HG02973 (cell line): Measurements from ENCODE around the gene MGST2.

Experiments used
- ATAC-seq: cut with Tn5 transposase; IDR thresholded peaks from one replicate; pipeline ENCODE4 v1.9.1; 2021; ENCODE audit warnings: moderate library complexity; ENCODE audit not compliant: unreplicated experiment

MGST2 gene

DNA sequence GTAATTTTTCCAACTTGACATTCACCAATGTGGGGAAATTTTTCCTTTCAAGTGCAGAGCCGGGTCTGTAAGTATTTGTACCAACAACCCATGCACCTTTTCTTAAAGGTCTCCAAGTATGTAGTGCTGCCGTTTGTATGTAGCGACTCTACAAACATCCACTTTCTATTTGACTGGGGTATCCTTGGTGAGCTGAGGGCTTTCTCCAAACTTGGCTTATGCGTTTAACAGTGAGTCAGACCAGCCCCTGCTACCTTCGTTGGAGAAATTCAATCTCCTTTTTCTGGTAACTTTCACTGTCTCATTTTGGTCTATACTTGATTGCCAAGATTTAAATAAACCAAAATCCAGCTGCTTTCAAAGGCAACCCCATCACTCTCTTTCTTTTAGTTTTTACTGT lies 34.9 kb downstream of the MGST2 start:
- no peak for ATAC-seq

DNA sequence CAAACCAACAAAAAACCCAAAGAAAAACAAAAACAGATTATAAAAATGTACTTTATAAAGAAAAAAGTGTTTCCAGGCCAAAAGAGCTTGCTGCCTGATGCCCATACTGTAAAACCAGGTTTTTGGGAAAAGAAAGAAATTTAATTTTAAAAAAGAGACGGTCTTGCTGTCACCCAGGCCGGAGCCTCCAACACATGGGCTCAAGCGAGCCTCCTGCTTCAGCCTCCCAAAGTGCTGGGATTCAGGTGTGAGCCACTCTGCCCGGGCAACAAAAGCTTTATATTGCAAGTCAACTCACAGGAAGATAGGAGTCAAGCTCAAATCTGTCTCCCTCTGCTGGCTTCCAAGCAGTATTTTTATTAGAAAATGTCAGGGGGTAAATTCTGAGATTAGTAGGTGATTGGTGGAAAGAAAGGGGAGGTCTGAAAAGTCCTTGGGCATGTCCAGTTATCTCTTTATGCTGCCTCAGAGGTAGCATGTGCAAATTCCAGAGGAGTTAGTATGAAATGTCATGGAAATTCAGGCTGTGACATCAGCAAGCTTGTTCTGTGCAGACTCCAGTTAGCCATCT lies 39.4 kb downstream of the MGST2 start:
- ATAC-seq: no peak

DNA sequence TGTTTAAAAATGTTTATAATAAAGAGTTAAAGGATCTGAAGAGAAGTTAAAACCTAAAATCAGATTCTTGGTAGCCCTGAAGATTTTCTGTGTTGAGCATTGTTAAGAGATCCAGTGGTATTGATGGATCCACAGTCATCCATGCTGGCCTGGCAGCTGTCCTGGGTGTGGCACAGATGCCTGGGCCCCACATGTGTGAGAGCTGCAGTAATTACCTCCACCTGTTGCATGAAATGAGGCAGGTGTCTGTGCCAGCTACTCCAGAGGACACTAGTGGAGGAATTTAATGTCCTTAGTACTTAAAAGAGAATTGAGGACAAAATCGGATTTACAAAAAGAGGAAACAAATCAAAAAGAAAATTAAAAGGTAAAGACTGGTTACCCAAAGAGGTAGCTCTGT lies 44.0 kb downstream of the MGST2 start:
- ATAC-seq: no peak

DNA sequence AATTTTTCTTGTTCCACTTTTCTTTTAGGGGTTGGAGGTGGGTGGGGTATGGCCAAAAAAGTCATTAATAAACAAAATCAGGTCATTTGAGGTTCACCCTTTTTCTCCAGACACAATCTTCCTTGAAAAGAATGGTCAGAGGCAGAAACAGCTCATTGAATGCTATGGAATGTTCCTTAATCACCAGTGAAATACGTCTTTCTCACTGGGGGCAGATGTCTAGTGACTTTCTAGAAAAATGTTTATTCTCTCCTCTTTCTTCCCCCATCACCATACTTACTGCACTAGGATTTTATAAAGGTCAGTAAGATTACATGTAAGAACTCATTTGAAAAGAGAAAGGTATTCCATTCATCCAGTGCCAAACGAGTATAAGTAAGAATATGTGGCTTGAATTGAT lies 44.5 kb downstream of the MGST2 start:
- ATAC-seq: no peak

DNA sequence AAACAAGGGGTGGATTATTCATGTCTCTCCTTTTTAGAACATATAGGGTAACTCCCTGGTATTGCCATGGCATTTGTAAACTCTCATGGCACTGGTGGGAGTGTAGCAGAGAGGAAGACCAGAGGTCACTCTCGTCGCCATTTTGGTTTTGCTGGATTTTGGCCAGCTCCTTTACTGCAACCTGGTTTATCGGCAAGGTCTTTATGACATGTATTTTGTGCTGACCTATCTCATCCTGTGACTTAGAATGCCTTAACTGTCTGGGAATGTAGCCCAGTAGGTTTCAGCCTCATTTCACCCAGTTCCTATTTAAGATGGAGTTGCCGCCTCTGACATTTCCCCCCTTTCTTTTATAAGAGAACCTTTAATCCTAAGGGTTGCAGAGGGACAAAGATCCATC lies 45.8 kb downstream of the MGST2 start:
- no peak for ATAC-seq

DNA sequence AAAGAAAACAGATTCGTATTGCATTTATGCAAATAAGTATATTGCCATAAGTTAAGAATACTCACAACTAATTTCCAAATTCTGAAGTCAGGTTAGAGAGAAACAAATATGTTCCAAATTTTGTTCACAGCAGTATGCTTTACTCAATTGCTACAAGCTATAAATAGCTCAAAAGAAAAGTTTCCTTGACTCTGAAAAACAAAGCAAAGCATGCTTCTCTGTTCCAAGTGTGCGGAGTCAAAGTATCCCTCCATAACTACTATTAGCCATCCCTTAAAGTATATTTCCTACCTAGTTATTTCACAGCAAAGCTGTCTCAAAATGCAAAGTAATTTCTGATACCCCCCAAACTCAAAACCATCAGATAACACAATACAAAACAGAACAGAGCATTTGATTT lies 47.3 kb downstream of the MGST2 start:
- ATAC-seq: no peak

DNA sequence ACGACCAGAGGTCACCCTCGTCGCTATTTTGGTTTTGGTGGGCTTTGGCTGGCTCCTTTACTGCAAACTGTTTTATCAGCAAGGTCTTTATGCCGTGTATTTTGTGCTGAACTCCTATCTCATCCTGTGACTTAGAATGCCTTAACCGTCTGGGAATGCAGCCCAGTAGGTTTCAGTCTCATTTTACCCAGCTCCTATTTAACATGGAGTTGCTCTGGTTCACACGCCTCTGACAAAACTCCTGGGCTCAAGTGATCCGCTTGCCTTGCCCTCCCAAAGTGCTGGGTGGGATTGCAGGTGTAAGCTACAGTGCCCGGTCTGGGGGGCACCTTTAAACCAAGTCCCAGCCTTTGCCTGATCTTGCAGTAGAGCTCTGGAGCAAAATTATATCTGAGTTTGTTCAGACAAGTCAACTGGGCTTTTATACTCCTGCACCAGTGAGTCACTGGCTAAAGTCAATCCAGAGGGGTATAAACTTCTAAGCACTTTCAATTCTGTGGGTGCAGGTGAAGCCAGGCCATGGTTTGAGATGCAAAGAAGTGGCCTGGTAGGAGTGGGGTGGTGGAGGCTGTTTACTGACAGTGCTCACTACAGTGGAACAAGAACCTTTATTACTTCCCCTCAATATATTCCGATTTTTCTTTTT lies 50.2 kb downstream of the MGST2 start:
- ATAC-seq: no peak

DNA sequence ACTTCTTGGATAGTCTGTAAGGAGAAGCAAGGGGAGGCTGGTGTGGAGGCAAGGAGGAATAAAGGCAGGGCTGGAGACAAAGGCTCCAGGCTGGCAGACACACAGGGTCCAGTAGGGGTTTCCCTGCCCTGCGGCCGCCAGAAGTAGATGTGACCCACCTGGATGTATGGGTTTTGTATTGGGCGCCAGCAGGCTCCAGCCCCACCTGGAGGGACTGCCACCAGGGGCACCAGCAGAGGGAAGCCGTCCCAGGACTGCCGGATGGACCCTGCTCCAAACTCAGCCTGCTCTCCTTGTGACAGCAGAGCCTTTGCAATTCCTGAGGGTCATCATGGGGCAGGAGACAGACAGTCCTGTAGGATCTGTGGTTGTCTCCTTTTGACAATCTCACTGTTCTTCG lies 52.7 kb downstream of the MGST2 start:
- ATAC-seq: no peak

DNA sequence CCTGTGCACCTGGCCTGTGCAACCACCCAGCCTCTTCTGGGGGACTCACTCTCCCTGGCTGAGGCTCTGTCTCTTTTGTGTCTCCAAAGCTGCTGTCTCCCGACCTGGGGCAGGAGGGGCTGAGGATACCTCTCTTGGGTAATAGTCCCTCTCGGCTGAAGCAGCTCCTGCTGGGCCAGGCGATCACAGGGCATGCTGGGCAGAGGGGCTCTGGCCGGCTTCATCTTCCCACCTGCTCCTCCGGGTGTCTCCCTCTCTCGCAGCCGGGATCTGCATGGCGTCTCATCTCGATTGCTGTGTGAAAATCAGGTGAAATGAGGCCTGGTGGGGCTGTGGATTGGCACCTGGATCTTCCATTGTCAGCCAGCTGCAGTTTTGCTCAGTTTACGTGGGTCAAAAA lies 53.2 kb downstream of the MGST2 start:
- ATAC-seq: no peak

DNA sequence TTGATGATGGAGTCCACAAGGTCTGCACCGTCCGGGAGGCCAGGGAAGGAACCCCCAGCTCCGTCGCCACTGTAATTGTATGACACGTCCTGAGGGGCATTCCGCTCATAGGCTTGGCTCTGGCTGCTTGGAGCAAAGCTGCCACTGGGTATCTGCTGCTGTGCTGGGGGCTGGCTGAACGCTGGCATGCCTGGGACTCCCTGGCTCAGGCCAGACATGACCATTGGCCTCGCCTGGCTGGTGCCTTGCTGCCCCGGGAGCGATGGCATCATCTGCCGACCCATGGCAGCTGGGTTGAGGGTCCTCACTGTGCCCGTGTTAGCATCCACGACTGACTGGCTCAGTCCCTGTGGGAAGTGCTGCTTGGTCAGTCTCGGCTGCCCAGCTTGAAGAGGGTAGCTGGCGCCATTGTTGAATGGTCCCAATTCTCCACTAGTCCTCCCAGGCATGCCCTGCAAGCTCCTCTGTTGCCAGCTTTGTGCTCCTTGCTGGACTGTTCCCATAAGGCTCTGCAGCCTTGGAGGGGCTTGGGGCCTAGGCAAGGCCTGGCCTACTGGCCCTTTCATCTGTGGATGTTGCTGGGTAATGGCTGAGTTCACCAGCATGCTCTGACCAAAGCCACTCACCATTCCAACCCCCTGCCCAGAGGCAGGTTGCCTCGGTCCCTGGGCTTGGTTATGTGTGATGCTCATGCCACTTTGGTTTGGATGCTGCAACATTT lies 53.9 kb downstream of the MGST2 start:
- no peak for ATAC-seq

DNA sequence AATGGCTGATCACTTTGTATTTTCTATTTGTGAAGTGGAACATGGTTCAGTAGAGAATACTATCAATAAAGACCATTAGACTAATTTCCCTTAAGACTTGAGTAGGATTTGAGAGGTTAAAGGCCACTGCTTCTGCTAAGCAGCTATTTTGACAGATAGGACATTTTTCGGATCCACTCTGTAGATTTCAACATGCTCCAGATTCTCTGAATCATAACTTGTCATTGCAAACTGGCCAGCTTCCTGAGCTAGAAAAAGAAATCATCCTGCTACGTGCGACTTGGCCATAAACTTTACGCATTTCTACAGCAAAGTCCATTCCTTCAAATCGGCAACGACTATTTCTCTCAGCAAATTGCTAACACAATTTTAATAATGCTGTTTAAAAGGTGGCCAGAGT lies 55.2 kb downstream of the MGST2 start:
- no peak for ATAC-seq

DNA sequence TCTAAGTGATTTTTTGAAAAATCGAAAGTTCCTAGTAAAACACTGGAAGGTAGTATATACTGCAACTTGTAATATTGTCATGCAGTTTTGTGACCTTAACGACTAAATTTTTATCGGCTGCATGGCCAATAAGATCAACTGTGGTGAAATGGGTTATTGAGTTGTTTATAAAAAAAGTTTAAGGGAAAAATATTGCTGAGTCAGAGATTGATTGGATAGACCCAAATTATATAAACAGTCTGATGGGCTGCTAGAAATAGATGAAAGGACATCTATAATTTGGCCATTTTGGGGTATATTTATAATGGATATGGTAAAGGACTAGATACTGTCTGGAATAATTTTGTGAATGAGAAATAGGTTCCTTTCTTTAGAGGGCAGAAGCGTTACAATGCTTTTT lies 56.2 kb downstream of the MGST2 start:
- no peak for ATAC-seq

DNA sequence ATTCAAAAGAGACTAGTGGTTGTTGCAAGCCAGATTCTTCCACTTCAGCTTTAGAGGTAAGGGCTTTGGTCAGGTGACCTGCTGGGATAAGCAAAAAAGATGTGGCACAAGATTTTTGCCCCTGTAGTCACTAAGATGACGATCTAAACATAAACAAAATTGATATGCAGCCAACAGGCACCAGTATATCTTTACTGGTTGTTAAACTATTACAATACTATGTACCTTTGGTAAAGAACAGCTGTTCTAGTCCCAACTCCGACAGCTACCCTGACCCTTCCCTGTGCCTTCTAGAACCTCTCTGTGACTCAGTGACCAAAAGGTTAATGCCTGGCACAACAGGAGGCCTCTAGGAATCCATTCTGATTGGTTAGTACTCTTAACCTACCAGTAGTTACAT lies 59.6 kb downstream of the MGST2 start:
- no peak for ATAC-seq

DNA sequence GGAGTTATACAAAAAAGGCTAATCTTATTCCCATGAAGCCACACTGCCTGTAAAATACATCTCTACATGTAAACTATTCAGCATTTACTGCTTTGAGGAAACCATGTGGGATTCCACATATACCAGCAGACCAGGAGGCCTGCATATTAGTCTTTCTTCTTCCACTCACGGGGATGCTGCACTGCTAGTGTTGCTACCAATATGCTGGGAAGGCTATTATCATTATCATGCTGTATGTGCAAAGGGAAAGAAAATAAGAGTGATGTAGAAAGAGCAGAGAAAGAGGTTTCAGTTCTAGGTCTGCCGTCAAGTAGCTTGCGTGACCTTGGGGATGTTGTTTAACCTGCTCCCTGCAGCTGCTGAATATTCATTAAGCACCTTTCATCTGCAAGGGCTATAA lies 61.0 kb downstream of the MGST2 start:
- no peak for ATAC-seq

DNA sequence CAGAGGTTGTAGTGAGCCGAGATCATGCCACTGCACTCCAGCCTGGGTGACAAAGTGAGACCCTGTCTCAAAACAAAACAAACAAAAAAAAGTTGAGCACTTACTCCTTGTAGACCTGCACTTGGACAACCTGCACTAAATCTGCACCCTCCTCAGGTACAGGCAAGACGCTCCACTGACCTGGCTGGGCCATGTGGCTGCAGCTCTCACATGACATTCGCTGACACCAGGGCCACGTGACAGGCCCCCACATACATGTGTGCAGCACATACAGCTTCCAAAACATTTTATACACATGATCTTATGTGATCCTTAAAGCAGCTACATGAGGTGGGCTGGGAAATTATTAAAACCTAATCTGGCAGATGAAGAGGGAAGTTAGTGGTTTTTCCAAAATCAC lies 62.5 kb downstream of the MGST2 start:
- ATAC-seq: no peak

DNA sequence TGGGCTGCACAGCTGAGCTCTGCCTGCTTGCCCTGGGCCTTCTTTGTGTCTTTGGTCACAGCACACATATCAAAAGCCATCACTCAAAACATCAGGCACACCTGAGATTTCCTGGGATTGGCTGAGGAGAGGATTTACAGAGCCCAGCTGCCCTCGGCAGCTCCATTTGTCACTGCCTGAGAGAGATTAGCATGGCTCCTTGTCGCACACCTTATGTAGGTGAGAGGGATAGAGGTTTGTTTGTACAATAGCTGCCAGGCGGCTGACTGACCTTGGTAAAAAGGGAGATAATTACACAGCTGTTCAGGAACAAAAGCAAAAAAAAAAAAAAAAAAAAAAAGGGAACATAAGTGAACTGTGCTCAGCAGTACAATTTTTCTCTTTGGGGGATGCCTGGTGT lies 63.2 kb downstream of the MGST2 start:
- ATAC-seq: no peak

DNA sequence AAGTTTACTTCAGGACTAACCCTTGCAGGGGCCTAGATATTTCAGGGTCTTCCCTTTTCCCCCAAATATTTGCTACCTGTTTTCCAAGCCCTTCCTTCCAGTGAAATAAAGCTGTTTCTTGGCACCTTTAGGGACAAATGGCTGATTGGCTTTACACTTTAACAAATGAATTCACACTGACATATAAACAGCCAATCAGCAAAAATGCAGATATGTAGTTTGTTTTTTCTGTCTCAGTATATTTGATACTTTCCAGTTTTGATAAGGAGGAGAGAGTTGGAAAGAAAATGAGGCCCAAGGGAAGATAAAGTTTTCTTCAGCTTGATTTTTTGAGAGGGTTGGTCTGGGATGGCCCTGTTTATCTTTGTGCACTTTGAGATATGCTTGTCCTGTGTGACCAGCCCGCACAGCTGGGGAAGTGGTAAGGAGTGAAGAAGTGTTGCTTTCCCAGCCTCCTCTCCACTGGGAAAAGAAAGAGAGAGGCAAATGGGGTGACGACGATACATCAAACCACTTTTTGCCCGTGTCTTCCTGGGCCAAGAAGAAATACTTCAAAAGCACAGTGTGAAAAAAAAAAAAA lies 67.5 kb downstream of the MGST2 start:
- ATAC-seq: no peak

DNA sequence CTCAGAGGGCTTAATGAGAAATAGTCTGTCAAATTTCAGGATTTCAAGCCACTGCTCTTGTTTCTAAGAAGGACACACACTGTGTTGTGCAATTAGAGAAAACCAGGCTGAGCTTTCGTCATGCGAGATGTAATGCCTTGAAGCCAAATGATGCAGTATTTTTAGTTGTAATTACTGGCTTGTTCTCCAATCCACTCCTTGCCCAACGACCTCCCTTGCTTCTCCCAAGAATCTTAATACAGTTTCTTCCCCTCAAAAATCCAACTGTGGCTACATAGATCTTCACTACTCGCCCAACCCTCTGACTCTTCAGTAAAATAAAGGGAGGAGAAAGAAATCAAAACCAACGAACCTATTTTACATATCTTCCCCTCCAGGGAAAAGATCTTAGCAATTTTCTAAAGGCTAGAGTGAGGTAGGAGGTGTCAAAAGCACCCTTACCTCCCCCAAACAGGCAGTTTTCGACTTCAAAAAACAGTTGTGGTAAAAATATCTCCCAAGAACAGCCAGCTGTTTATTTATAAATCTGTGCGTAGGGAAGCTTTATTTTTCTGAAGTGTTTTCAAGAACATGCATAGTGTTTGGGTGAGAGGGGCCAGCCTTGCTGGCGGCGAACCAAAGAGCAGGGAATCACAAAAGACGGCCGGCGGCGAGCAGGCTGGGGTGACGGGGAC lies 68.7 kb downstream of the MGST2 start:
- ATAC-seq: no peak

DNA sequence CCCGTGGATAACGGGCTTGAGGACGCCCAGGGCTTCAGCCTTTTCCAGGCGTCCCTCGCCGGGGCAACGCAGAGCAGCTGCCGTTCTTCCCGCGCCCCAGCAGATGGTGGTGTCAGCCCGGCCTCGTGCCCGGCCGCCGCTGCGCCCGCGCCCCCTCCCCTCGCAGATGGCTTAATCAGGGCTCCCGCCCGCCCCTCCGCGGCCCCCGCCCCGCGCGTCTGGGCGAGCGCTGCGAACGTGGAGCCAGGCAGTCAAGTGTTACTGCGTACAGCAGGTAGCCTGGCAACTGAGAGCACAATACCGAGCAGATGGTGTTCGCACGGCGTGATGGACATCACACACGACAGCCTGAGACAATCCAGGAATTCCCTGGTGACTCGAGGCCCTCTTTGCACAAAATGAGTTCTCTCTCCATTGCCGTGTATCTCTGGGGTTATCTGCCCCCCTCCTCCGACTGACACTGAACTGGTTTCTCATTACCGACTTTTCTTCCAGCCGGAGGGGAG lies 69.3 kb downstream of the MGST2 start:
- peak; percentile 65 for ATAC-seq

DNA sequence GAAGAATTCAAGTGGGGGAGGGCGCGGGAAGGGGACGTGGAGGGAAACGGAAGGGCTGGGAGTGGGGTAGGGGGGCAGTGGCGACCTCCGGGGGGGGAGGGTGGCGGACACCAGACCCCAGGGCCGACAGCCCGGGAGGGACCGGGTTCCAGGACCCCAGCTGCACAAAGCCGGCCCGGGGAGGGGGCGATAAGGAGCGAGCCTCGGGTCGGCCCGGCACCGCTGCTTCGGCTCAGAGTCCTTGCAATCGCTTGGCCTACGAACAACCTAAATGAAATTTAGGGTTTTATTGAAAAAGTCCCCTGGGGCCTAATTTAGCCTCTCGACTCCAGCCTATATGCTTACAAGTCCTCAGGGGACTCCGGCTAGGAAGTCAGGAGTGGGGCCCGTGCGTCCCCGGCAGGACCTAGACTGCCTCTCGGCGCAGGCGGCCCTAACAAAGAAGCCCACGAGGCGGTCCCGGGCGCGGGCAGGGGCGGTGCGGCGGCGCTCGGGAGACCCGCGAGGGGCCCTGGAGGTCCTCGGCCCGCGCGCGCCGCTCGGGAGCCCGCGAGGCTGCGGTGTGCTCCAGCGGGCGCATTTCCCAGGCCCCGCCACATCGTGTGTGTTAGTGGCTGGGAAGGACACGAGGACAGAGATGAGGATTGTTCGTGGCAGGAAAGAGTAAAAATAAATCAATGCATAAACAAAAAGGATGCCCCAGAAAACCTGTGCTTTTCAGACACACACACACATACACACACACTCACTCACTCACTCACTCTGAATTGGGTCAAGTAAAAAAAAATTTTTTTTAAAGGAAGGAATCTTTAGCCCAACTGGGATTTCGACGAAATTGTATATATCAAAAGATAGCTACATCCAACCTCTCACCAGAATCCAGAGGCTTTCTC lies 70.0 kb downstream of the MGST2 start:
- ATAC-seq: no peak

DNA sequence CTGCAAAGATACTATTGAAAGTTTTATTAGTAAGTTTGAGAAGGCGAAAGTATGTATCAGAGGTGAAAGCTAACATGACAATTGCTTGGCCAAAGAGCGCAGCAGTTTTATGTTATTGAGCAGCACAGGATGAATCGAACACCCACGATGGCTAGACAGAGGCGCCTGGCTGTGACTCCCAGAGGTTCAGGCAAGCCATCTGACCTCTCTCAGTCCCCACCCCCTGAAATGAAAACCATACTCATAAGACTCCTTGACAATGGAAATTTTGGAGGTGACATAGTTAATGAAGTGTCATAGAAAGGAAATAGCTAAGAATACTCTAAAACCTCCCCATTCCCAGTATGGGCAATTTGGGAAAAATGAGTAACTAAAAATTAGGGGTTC lies 70.6 kb downstream of the MGST2 start:
- no peak for ATAC-seq
